Measurements from ENCODE around the gene ZNF14. TPM values are rescaled to one million over a fixed set of nuclear protein-coding genes. Genes with fewer than 3 reads are reported as not detected.

The ZNF14 gene
- total and polyA plus RNA-seq, 2 donors (not counting 3 experiments of a cell fraction or from before 2014, with no cell fraction given): 0.65 to 2.6 TPM

DNA sequence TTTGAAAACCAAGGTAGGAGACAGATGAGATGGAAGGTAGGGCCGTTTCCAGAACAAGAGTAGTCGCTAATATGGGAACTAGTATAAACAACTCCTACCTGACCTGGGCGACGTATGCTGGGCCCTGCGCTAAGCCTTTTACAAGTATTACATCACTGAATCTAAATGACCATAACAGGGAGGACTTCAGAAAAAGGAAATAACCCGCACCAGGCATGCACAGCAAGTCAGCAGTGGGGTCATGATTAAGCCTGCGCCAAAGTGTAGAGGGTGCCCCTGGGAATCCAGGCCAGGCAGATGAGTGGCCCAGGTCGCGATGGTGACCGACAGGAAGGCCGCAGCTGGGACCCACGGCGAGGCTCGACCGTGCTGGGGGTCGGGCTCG, 70.0 kb downstream of the ZNF14 start:
- no peak for DNase-seq (ENCODE audit: low read depth, low spot score)
- no peaks in the 10 kb centered on the region for H3K9me1 ChIP-seq (replicated peaks; ENCODE audit: control insufficient read depth, extremely low read depth, insufficient read depth, low read length)
- H3K4me3 ChIP-seq (replicated peaks in 1 of 3; ENCODE audit: insufficient read depth in 1 of 3, low read depth in 1 of 3, low read length in 3 of 3): peak overlapping the region; percentile 3 to 57 (median 56)
- H3K9me3 ChIP-seq (replicated peaks; ENCODE audit: control insufficient read depth, insufficient read depth, low read length): no peaks in the 10 kb centered on the region
- dilution Hi-C loops (cut with MboI; ENCODE audit: extremely low pct_ligation_motif_present, low sequenced_read_pairs) (no loop called here), intact Hi-C loops (cut with micrococcal nuclease) (loop anchor here (1.0 to 10.0 kb wide), 3 partner anchors 113 to 242 kb away; partner anchors contain the start of gene ZNF93)
- H3K36me3 ChIP-seq (ENCODE audit: control insufficient read depth in 2 of 2, extremely low read depth in 1 of 2, insufficient read depth in 2 of 2, low read length in 2 of 2): peaks cover 5 to 10% of the 10 kb centered on the region in 2 experiments
- no peak for TF ChIP-seq MYC (IDR thresholded peaks at IDR 0.05; ENCODE audit: low read depth, low read length)
- no peak for TF ChIP-seq POLR2A (IDR thresholded peaks at IDR 0.05; ENCODE audit: low read depth, low read length)
- TF ChIP-seq FOS (IDR thresholded peaks at IDR 0.05; ENCODE audit: borderline replicate concordance, insufficient read depth, low read length): no peak
- TF ChIP-seq, protein P1, sequence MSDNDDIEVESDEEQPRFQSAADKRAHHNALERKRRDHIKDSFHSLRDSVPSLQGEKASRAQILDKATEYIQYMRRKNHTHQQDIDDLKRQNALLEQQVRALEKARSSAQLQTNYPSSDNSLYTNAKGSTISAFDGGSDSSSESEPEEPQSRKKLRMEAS (IDR thresholded peaks at IDR 0.05; ENCODE audit: insufficient read depth, insufficient read length): no peak
- TF ChIP-seq EZH2 (IDR thresholded peaks at IDR 0.05; ENCODE audit: borderline replicate concordance, low read depth, low read length, severe bottlenecking): no peak
- TF ChIP-seq JUN (IDR thresholded peaks at IDR 0.05; ENCODE audit: borderline replicate concordance, insufficient read depth, insufficient read length, low read depth): no peak
- TF ChIP-seq GATA2 (IDR thresholded peaks at IDR 0.05; ENCODE audit: insufficient read depth, insufficient read length, low read depth, low read length): no peak
- TF ChIP-seq POLR2AphosphoS5 (IDR thresholded peaks at IDR 0.05; ENCODE audit: insufficient read depth, low read depth, low read length): no peak
- TF ChIP-seq, protein P2, sequence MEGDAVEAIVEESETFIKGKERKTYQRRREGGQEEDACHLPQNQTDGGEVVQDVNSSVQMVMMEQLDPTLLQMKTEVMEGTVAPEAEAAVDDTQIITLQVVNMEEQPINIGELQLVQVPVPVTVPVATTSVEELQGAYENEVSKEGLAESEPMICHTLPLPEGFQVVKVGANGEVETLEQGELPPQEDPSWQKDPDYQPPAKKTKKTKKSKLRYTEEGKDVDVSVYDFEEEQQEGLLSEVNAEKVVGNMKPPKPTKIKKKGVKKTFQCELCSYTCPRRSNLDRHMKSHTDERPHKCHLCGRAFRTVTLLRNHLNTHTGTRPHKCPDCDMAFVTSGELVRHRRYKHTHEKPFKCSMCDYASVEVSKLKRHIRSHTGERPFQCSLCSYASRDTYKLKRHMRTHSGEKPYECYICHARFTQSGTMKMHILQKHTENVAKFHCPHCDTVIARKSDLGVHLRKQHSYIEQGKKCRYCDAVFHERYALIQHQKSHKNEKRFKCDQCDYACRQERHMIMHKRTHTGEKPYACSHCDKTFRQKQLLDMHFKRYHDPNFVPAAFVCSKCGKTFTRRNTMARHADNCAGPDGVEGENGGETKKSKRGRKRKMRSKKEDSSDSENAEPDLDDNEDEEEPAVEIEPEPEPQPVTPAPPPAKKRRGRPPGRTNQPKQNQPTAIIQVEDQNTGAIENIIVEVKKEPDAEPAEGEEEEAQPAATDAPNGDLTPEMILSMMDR (IDR thresholded peaks at IDR 0.05; ENCODE audit: extremely low read depth in 1 of 2, insufficient read depth in 1 of 2, low read depth in 1 of 2, low read length in 2 of 2): no peak
- no peaks in the 10 kb centered on the region for H4K20me1 ChIP-seq (replicated peaks; ENCODE audit: control insufficient read depth, extremely low read depth, insufficient read depth, low read length)
- H3K4me1 ChIP-seq (ENCODE audit: control insufficient read depth, extremely low read depth, insufficient read depth, low read length): peaks cover 3% of the 10 kb centered on the region
- H3K27ac ChIP-seq (ENCODE audit: insufficient read depth, low read depth, low read length): peak overlapping the region; percentile 77
- no peaks in the 10 kb centered on the region for H3K27me3 ChIP-seq (ENCODE audit: control insufficient read depth in 2 of 2, insufficient read depth in 2 of 2, low read length in 2 of 2)
- FAIRE-seq: no peak
- H2AFZ ChIP-seq (ENCODE audit: low read depth, low read length): peak overlapping the region; percentile 67
- ChIA-PET POLR2A (no interaction called here), CTCF (interaction anchor here (1.1 to 1.7 kb wide), 2 partner anchors 9 to 12 kb away, joined by 3 to 6 read pairs; no protein-coding TSS in a partner anchor)
- H3K4me2 ChIP-seq (ENCODE audit: insufficient read depth, low read length): peak overlapping the region; percentile 76
- H3K79me2 ChIP-seq (ENCODE audit: control insufficient read depth, insufficient read depth, low read length): peaks cover 22% of the 10 kb centered on the region
- H3K9ac ChIP-seq (replicated peaks; ENCODE audit: extremely low read depth, insufficient read depth, low read length): peak overlapping the region; percentile 84
- no TSS peak for BruUV-seq (replicated peaks)
